Measurements from ENCODE around the gene BTBD16.

DNA sequence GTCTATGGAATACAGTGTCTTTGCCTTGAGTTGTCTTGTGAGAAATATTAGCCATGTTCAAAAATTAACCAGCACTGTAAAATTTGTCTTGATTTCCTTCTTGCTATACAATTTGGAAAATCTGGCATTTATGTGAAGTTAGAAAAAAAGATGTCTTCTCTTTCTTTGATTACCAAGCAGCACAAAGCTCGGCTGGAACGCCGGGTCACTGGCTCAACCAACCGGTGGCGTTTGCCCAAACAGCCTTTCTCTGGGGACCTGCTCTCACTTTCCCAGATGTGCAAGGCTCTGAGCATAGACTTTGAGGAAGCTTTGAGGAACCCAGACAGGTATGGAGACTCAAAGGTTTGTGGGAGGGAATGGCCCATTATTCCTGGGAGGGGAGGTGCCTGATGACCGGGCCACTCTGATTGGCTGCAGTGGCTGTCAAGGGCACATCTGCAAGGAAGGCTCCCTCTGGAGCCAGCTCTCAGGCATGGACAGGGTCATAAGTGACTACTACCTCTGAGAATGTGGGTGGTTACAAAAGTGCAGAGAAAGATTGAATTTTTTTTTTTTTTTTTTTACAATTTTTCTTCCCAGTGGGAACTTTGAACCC is 5.6 kb downstream of the BTBD16 start:
- TF ChIP-seq, protein P1, sequence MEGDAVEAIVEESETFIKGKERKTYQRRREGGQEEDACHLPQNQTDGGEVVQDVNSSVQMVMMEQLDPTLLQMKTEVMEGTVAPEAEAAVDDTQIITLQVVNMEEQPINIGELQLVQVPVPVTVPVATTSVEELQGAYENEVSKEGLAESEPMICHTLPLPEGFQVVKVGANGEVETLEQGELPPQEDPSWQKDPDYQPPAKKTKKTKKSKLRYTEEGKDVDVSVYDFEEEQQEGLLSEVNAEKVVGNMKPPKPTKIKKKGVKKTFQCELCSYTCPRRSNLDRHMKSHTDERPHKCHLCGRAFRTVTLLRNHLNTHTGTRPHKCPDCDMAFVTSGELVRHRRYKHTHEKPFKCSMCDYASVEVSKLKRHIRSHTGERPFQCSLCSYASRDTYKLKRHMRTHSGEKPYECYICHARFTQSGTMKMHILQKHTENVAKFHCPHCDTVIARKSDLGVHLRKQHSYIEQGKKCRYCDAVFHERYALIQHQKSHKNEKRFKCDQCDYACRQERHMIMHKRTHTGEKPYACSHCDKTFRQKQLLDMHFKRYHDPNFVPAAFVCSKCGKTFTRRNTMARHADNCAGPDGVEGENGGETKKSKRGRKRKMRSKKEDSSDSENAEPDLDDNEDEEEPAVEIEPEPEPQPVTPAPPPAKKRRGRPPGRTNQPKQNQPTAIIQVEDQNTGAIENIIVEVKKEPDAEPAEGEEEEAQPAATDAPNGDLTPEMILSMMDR (IDR thresholded peaks at IDR 0.05): no peak
- TF ChIP-seq POLR2A (IDR thresholded peaks at IDR 0.05): no peak

Data from body of pancreas (tissue), 4 donors.